OCI-LY1 (cell line): Measurements from ENCODE around the gene NLK.
"Not testable (repeated sequence)": the region's sequence is repeated elsewhere in the genome, so short reads cannot be mapped to it uniquely, and the experiment has no call there.

Experiments used
- H2AFZ ChIP-seq: fragments of 200-600 bp; sonication (generic), shearing (Covaris generic); 2 replicates; pipeline ENCODE4 v1.6.0; 2014; ENCODE audit warnings: antibody characterized with exemption, mild to moderate bottlenecking, low read length
- H3F3A ChIP-seq: fragments of 200-600 bp; sonication (generic), shearing (Covaris generic); 2 replicates; pipeline ENCODE4 v1.6.0; 2014; ENCODE audit warnings: mild to moderate bottlenecking, antibody characterized with exemption, low read length, moderate library complexity; ENCODE audit not compliant: insufficient read depth
- H3K27ac ChIP-seq: fragments of 200-600 bp; sonication (generic); 2 replicates; pipeline ENCODE4 v1.5.1; 2014; ENCODE audit warnings: low read length, mixed run types, mild to moderate bottlenecking, low read depth; ENCODE audit not compliant: poor library complexity, severe bottlenecking
- H3K27me3 ChIP-seq: fragments of 200-600 bp; sonication (generic); 2 replicates; pipeline ENCODE4 v1.6.0; 2014; ENCODE audit warnings: antibody characterized with exemption, mild to moderate bottlenecking, low read length, moderate library complexity; ENCODE audit not compliant: insufficient read depth
- H3K36me3 ChIP-seq: fragments of 200-600 bp; sonication (generic); 2 replicates; pipeline ENCODE4 v1.6.1; 2014; ENCODE audit warnings: mild to moderate bottlenecking, antibody characterized with exemption, low read length, moderate library complexity, mixed read lengths; ENCODE audit not compliant: insufficient read depth
- H3K4me1 ChIP-seq: fragments of 200-600 bp; sonication (generic); 2 replicates; pipeline ENCODE4 v1.5.1; 2014; ENCODE audit warnings: mild to moderate bottlenecking, low read length, moderate library complexity; ENCODE audit not compliant: insufficient read depth, severe bottlenecking
- H3K4me2 ChIP-seq: fragments of 200-600 bp; sonication (generic), shearing (Covaris generic); 2 replicates; pipeline ENCODE4 v1.6.1; 2014; ENCODE audit warnings: low read length
- H3K4me3 ChIP-seq: fragments of 200-600 bp; sonication (generic); 2 replicates; pipeline ENCODE4 v1.5.1; 2014; ENCODE audit warnings: low read length, low read depth, mild to moderate bottlenecking, mixed read lengths; ENCODE audit not compliant: poor library complexity, severe bottlenecking
- H3K79me2 ChIP-seq: fragments of 200-600 bp; shearing (Covaris generic); 2 replicates; pipeline ENCODE4 v1.6.1; 2016; ENCODE audit warnings: mixed run types, low read length, mixed read lengths; ENCODE audit not compliant: insufficient read depth
- H3K9ac ChIP-seq: fragments of 200-600 bp; sonication (generic), shearing (Covaris generic); 2 replicates; pipeline ENCODE4 v1.6.1; 2014; ENCODE audit warnings: mild to moderate bottlenecking, low read length, mixed read lengths
- H3K9me2 ChIP-seq: fragments of 200-600 bp; sonication (generic), shearing (Covaris generic); 2 replicates; pipeline ENCODE4 v1.6.1; 2014; ENCODE audit warnings: low read depth, mild to moderate bottlenecking, low read length, mixed read lengths
- H3K9me3 ChIP-seq: fragments of 200-600 bp; shearing (Covaris generic); 2 replicates; pipeline ENCODE4 v1.6.1; 2014; ENCODE audit warnings: low read length, mixed read lengths
- H4K20me1 ChIP-seq: fragments of 200-600 bp; sonication (generic), shearing (Covaris generic); 2 replicates; pipeline ENCODE4 v1.6.0; 2016; ENCODE audit warnings: mild to moderate bottlenecking, low read length; ENCODE audit not compliant: insufficient read depth
- CTCF ChIP-seq: fragments of 200-600 bp; sonication (generic), shearing (Covaris generic); IDR thresholded peaks from 2 replicates; pipeline ENCODE4 v1.5.1; 2017; ENCODE audit warnings: mild to moderate bottlenecking, antibody characterized with exemption, low read length, moderate library complexity, mixed read lengths
- EZH2 ChIP-seq: fragments of 200-600 bp; sonication (generic), shearing (Covaris generic); IDR thresholded peaks from 2 replicates; pipeline ENCODE4 v1.8.0; 2017; ENCODE audit warnings: borderline replicate concordance, mixed run types, mild to moderate bottlenecking, antibody characterized with exemption, low read length, moderate library complexity, mixed read lengths

NLK gene

GRCh38 chr17:28076144-28076543 is 33.7 kb downstream of the NLK start:
- Histone ChIP-seq H3K79me2 (peaks cover 64% of the 10 kb centered on the region), H3K36me3 (peaks cover 8% of the 10 kb centered on the region), H3K4me3 (no peak overlapping the region), H3F3A (no peaks in the 10 kb centered on the region), H3K4me1 (peaks cover 68% of the 10 kb centered on the region), H2AFZ (no peak overlapping the region), H3K27ac (peak overlapping the region; percentile 13), H3K9me3 (0 out of 2 replicates have a peak, but pooled peaks cover 2% of the 10 kb centered on the region), H4K20me1 (no peaks in the 10 kb centered on the region), H3K4me2 (no peak overlapping the region), H3K9me2 (no peaks in the 10 kb centered on the region), H3K27me3 (no peaks in the 10 kb centered on the region), H3K9ac (no peak overlapping the region)
- TF ChIP-seq EZH2 (no peak), CTCF (no peak)

DNA sequence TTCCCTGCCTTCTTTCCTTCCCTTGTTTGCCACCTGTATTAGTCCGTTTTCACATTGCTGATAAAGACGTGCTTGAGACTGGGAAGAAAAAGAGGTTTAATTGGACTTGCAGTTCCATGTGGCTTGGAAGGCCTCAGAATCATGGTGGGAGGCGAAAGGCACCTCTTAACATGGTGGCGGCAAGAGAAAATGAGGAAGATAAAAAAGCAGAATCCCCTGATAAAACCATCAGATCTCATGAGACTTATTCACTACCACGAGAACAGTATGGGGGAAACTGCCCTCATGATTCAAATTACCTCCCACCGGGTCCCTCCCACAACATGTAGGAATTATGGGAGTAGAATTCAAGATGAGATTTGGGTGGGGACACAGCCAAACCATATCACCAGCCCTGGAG is 34.7 kb downstream of the NLK start:
- not testable (repeated sequence) for H2AFZ ChIP-seq, H3K27ac ChIP-seq, H3K4me2 ChIP-seq, H4K20me1 ChIP-seq, H3F3A ChIP-seq, H3K9me3 ChIP-seq, H3K36me3 ChIP-seq, H3K27me3 ChIP-seq, H3K9ac ChIP-seq, H3K4me3 ChIP-seq, H3K9me2 ChIP-seq
- H3K4me1 ChIP-seq = peaks cover 71% of the 10 kb centered on the region
- peaks cover 66% of the 10 kb centered on the region for H3K79me2 ChIP-seq

DNA sequence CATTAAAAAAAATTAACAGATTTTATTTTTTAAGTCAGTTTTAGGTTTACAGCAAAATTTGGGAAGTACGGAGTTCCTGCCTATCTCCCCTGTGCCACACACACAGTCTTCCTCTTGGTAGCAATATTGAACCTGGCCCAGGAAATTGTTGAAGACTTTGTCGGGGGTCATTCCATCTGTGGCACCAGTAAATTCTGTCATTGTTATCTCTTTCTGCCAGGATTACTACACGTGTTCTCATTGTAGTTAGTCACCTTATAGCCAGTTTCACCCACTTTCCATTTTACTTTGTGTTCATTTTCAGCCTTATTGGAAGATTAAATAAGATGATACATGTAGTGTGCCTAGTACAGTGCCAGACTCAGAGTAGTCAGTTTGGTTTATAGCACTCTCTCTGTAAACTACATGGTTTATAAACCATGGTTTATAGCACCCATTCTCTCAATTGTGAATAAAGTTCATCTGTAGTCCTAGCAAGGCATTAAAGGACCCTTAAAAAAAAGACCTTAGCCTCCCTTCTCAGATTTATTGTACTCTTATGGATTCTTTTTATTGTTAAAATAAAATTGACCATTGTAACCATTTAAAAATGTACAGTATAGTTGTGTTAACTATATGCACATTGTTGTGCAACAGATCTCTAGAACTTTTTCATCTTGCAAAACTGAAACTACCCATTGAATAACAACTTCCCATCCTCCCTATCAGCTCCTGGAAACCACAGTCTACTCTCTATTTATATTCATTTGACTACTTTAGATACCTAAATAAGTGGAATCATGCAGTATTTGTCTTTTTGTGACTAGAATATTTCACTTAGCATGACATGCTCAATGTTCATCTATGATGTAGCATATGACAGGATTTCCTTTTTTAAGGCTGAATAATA is 36.1 kb downstream of the NLK start:
- TF ChIP-seq CTCF = no peak
- TF ChIP-seq EZH2 = no peak
- Histone ChIP-seq H3K9me2 (no peaks in the 10 kb centered on the region), H3K4me2 (no peak overlapping the region), H3K36me3 (0 out of 2 replicates have a peak, but pooled peaks cover 3% of the 10 kb centered on the region), H3K27me3 (no peaks in the 10 kb centered on the region), H3K4me3 (no peak overlapping the region), H3K9ac (no peak overlapping the region), H2AFZ (no peak overlapping the region), H3K9me3 (no peaks in the 10 kb centered on the region), H4K20me1 (no peaks in the 10 kb centered on the region), H3K79me2 (peaks cover 65% of the 10 kb centered on the region), H3K27ac (no peak overlapping the region), H3K4me1 (peaks cover 71% of the 10 kb centered on the region), H3F3A (no peaks in the 10 kb centered on the region)
